ENCODE measurements around the gene DAD1. TPM values are rescaled to one million over a fixed set of nuclear protein-coding genes. Genes with fewer than 3 reads are reported as not detected.
A peak's percentile ranks its signal among the peaks of the same experiment; 100 is the strongest.

Gene DAD1
- total RNA-seq, 1 donor from 2014 or later = 145 TPM

DNA sequence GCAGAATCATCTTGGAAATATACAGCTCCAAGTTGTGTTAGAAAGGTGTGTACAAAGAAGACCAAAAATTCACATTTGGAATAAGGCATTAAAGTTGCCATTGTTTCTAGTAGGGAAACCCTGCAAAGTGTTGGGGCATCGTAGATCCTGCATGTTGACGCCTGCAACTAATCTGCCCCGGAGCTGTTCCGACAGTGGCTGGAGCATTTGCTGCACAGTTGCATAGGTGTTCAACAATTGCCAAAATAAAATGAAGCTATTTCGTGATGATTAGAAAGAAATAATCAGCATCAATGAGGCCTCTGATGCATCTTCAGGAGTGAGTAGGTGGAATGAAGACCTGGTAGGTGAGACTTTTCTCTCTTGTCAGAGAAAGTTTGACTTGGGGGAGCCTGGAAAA lies 47.3 kb downstream of the DAD1 start:
- DNase-seq (ENCODE audit: extremely low spot score in 2 of 2) = no peak
- Histone ChIP-seq H3K9me3 (no peaks in the 10 kb centered on the region), H3K4me1 (peaks cover 46% of the 10 kb centered on the region), H3K27me3 (no peaks in the 10 kb centered on the region), H3K27ac (no peak overlapping the region), H3K36me3 (no peaks in the 10 kb centered on the region), H3K4me3 (no peak overlapping the region)
- TF ChIP-seq CTCF (IDR thresholded peaks at IDR 0.05) (no peak), POLR2A (IDR thresholded peaks at IDR 0.05) (no peak), POLR2AphosphoS5 (IDR thresholded peaks at IDR 0.05; ENCODE audit: insufficient read depth in 1 of 2, low read depth in 1 of 2) (no peak)
- intact Hi-C loops (cut with DNase I) = no loop called here

GRCh38 chr14:22540811-22541360 lies 48.1 kb downstream of the DAD1 start:
- Histone ChIP-seq H3K27ac (no peak overlapping the region), H3K9me3 (no peaks in the 10 kb centered on the region), H3K36me3 (no peaks in the 10 kb centered on the region), H3K4me1 (peaks cover 42% of the 10 kb centered on the region), H3K27me3 (no peaks in the 10 kb centered on the region), H3K4me3 (no peak overlapping the region)
- intact Hi-C loops (cut with DNase I) = no loop called here
- DNase-seq (ENCODE audit: extremely low spot score in 2 of 2) = no peak
- TF ChIP-seq CTCF (IDR thresholded peaks at IDR 0.05) (no peak), POLR2AphosphoS5 (IDR thresholded peaks at IDR 0.05; ENCODE audit: insufficient read depth in 1 of 2, low read depth in 1 of 2) (no peak), POLR2A (IDR thresholded peaks at IDR 0.05) (no peak)

DNA sequence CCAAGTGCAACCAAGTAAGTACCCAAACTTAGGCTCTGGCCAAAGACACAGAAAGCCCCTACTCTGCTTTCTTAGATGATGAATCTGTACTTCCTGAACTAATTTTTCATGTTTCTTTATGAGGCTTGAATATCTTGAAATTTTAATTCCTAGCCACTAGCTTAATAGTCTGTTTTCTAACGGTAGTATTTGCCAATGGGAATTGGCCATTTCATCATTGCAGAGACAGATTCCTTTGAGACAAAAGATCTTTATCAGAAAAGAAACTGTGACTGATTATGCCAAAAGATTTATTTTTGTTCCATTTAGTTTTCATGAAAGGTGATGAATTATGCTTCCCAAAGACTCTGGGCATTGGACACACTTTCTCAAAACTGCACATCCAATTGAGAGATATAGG lies 48.7 kb downstream of the DAD1 start:
- intact Hi-C loops (cut with DNase I) = no loop called here
- H3K27ac ChIP-seq = no peak overlapping the region
- H3K4me3 ChIP-seq = no peak overlapping the region
- no peaks in the 10 kb centered on the region for H3K27me3 ChIP-seq
- TF ChIP-seq POLR2AphosphoS5 (IDR thresholded peaks at IDR 0.05; ENCODE audit: insufficient read depth in 1 of 2, low read depth in 1 of 2) = no peak
- TF ChIP-seq CTCF (IDR thresholded peaks at IDR 0.05) = no peak
- no peak for TF ChIP-seq POLR2A (IDR thresholded peaks at IDR 0.05)
- no peaks in the 10 kb centered on the region for H3K36me3 ChIP-seq
- no peaks in the 10 kb centered on the region for H3K9me3 ChIP-seq
- H3K4me1 ChIP-seq = peaks cover 40% of the 10 kb centered on the region
- DNase-seq (ENCODE audit: extremely low spot score in 2 of 2) = no peak

DNA sequence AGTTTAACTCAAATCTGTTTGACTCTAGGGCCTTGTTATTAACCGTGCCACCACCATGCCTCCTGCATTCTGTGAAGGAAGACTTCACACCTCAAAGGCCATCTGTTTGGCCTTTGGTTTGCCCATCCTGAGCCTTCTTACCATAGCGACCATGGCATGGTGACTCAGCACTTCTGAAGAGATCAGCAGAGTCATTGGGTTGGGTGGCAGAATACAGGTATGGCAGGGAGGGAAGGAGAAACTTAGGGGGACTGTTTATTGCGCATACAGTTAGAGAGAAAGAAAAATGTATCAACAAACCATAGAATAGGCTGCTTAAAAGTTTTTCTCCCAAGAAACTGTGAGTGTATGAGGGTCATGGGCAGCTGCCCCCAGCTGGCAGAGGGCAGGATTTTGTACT lies 49.2 kb downstream of the DAD1 start:
- TF ChIP-seq CTCF (IDR thresholded peaks at IDR 0.05) (no peak), POLR2AphosphoS5 (IDR thresholded peaks at IDR 0.05; ENCODE audit: insufficient read depth in 1 of 2, low read depth in 1 of 2) (no peak), POLR2A (IDR thresholded peaks at IDR 0.05) (no peak)
- H3K4me3 ChIP-seq = no peak overlapping the region
- DNase-seq (ENCODE audit: extremely low spot score in 2 of 2) = no peak
- no peaks in the 10 kb centered on the region for H3K36me3 ChIP-seq
- no peaks in the 10 kb centered on the region for H3K9me3 ChIP-seq
- H3K27me3 ChIP-seq = no peaks in the 10 kb centered on the region
- intact Hi-C loops (cut with DNase I) = no loop called here
- peaks cover 40% of the 10 kb centered on the region for H3K4me1 ChIP-seq
- H3K27ac ChIP-seq = no peak overlapping the region

DNA sequence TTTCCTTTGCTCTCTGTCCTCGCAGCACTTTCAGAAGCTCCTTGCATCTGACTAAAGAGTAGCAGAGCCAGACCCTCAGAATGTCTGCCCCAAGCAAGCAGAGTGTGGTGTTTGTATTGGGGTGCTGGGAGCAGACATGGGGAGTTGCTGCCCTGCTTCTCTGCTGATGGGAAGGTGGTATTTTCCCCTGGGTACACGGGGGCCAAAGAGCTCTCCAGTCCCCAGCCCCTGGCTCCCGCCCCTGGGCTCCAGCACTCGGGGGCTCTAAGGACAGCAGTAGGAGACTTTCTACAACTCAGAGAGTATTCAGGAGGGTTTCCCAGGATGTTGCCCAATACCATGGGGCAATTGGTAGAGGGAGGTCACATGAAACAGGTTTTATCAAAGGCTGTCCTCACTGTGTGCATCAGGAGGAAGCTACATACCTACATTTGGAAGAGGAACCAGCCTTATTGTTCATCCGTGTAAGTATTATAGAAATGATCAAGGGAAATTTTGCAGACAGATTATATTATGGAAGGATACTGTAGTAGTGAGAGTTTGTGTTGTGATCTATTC lies 50.3 kb downstream of the DAD1 start:
- H3K27ac ChIP-seq = peak overlapping the region; percentile 89
- H3K27me3 ChIP-seq = no peaks in the 10 kb centered on the region
- intact Hi-C loops (cut with DNase I) = no loop called here
- DNase-seq (ENCODE audit: extremely low spot score in 2 of 2) = no peak
- H3K36me3 ChIP-seq = no peaks in the 10 kb centered on the region
- no peaks in the 10 kb centered on the region for H3K9me3 ChIP-seq
- no peak for TF ChIP-seq CTCF (IDR thresholded peaks at IDR 0.05)
- no peak for TF ChIP-seq POLR2A (IDR thresholded peaks at IDR 0.05)
- no peak for TF ChIP-seq POLR2AphosphoS5 (IDR thresholded peaks at IDR 0.05; ENCODE audit: insufficient read depth in 1 of 2, low read depth in 1 of 2)
- H3K4me1 ChIP-seq = peaks cover 40% of the 10 kb centered on the region
- H3K4me3 ChIP-seq = no peak overlapping the region
